Measurements from ENCODE around the gene MAS1. TPM values are rescaled to one million over a fixed set of nuclear protein-coding genes. Genes with fewer than 3 reads are reported as not detected.

The MAS1 gene
- total RNA-seq = not detected in 2 replicates

DNA sequence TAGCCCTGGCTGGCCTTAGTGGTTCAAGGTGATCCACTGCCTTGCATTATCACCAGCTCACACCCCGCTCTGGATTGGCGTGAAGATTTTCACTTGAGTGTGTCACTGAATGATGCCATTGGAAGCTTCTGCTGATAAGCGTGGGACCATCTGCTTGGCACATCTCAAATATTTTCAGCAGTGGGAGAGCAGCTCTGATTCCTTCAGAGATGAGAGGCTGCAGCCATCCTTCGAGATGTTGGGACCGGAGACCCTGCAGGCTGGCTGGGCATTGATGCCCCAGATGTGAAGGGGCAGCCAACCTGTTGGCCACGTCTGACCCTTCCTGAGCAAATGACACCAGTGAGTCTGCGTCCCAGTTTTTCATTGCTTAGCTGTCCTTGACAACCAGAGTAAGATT, at the start of gene MAS1:
Gene MAS1 (plus strand): TSS at position 197 of the 400 bp plus-strand sequence. CDS start 15,968 bp downstream, outside the sequence.

Other genes starting within 250 kb of the MAS1 start
- gene SOD2, start 197.7 kb upstream of the MAS1 start, total RNA-seq = 112 and 121 TPM in 2 replicates
- 58.7 and 60.4 TPM in 2 replicates for gene WTAP, start 163.5 kb upstream of the MAS1 start, total RNA-seq
- gene ACAT2, start 128.9 kb upstream of the MAS1 start, total RNA-seq = 154 and 160 TPM in 2 replicates
- 221 and 230 TPM in 2 replicates for gene TCP1, start 101.4 kb upstream of the MAS1 start, total RNA-seq
- gene MRPL18, start 100.5 kb upstream of the MAS1 start, total RNA-seq = 91.5 and 102 TPM in 2 replicates
- not detected in 2 replicates for gene PNLDC1, start 90.7 kb upstream of the MAS1 start, total RNA-seq
- 33.6 and 40.9 TPM in 2 replicates for gene IGF2R, start 78.1 kb downstream of the MAS1 start, total RNA-seq
- gene SLC22A1, start 230.8 kb downstream of the MAS1 start, total RNA-seq = under 0.01 TPM in 1 of 2 replicates, not detected in the other